HG03565 (cell line): ENCODE results near the gene EGFR.

ENCODE experiments used
- ATAC-seq: cut with Tn5 transposase; IDR thresholded peaks from one replicate; pipeline ENCODE4 v1.9.1; 2021; ENCODE audit warnings: mild to moderate bottlenecking, moderate library complexity; ENCODE audit not compliant: unreplicated experiment

The EGFR gene

GRCh38 chr7:55240418-55241142 is 221.8 kb downstream of the EGFR start:
- ATAC-seq = no peak

- ATAC-seq = no peak
These were observed 223.1 kb downstream of the EGFR start for GRCh38 chr7:55241958-55242357.

GRCh38 chr7:55242613-55243012 is 223.8 kb downstream of the EGFR start:
- ATAC-seq = no peak

- no peak for ATAC-seq
These were observed 225.4 kb downstream of the EGFR start for GRCh38 chr7:55244006-55244745.

- no peak for ATAC-seq
These were observed 226.5 kb downstream of the EGFR start for GRCh38 chr7:55245271-55245723.

- ATAC-seq = no peak
These were observed 227.4 kb downstream of the EGFR start for GRCh38 chr7:55246171-55246570.

- no peak for ATAC-seq
These were observed 228.6 kb downstream of the EGFR start for GRCh38 chr7:55247428-55247827.

GRCh38 chr7:55248526-55248925 is 229.7 kb downstream of the EGFR start:
- no peak for ATAC-seq

GRCh38 chr7:55249332-55249731 is 230.5 kb downstream of the EGFR start:
- ATAC-seq = no peak

- ATAC-seq = no peak
These were observed 231.5 kb downstream of the EGFR start for GRCh38 chr7:55250313-55250712.

GRCh38 chr7:55251313-55251712 is 232.5 kb downstream of the EGFR start:
- no peak for ATAC-seq

- no peak for ATAC-seq
These were observed 233.1 kb downstream of the EGFR start for GRCh38 chr7:55251911-55252310.

GRCh38 chr7:55252386-55252785 is 233.6 kb downstream of the EGFR start:
- no peak for ATAC-seq

- no peak for ATAC-seq
These were observed 234.4 kb downstream of the EGFR start for GRCh38 chr7:55253188-55253587.

GRCh38 chr7:55254242-55254595 is 235.4 kb downstream of the EGFR start:
- no peak for ATAC-seq

- peak; percentile 54 for ATAC-seq
These were observed 236.0 kb downstream of the EGFR start for GRCh38 chr7:55254596-55255495.

GRCh38 chr7:55255496-55256445 is 237.0 kb downstream of the EGFR start:
- ATAC-seq = peak; percentile 81

- no peak for ATAC-seq
These were observed 239.8 kb downstream of the EGFR start for GRCh38 chr7:55258631-55259030.

- no peak for ATAC-seq
These were observed 241.4 kb downstream of the EGFR start for GRCh38 chr7:55260171-55260570.

GRCh38 chr7:55260676-55261385 is 242.0 kb downstream of the EGFR start:
- no peak for ATAC-seq
